ENCODE data around the gene ZBTB38. TPM values are rescaled to one million over a fixed set of nuclear protein-coding genes. Genes with fewer than 3 reads are reported as not detected.

The ZBTB38 gene, protein sequence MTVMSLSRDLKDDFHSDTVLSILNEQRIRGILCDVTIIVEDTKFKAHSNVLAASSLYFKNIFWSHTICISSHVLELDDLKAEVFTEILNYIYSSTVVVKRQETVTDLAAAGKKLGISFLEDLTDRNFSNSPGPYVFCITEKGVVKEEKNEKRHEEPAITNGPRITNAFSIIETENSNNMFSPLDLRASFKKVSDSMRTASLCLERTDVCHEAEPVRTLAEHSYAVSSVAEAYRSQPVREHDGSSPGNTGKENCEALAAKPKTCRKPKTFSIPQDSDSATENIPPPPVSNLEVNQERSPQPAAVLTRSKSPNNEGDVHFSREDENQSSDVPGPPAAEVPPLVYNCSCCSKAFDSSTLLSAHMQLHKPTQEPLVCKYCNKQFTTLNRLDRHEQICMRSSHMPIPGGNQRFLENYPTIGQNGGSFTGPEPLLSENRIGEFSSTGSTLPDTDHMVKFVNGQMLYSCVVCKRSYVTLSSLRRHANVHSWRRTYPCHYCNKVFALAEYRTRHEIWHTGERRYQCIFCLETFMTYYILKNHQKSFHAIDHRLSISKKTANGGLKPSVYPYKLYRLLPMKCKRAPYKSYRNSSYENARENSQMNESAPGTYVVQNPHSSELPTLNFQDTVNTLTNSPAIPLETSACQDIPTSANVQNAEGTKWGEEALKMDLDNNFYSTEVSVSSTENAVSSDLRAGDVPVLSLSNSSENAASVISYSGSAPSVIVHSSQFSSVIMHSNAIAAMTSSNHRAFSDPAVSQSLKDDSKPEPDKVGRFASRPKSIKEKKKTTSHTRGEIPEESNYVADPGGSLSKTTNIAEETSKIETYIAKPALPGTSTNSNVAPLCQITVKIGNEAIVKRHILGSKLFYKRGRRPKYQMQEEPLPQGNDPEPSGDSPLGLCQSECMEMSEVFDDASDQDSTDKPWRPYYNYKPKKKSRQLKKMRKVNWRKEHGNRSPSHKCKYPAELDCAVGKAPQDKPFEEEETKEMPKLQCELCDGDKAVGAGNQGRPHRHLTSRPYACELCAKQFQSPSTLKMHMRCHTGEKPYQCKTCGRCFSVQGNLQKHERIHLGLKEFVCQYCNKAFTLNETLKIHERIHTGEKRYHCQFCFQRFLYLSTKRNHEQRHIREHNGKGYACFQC (N-terminal part only)
- 113 TPM for total RNA-seq
- 8.6 TPM for polyA plus RNA-seq (ENCODE audit: insufficient read depth, low read depth, low replicate concordance)
- long read RNA-seq, donor 1, transcript ZBTB38-201 (1 exons, 3,588 nt), result major isoform, 14 of 25 reads
- long read RNA-seq, donor 1, transcript ZBTB38-211 (3 exons, 644 nt), result minor isoform, 8 of 25 reads
- long read RNA-seq, donor 1, partial matches to known transcripts, result 0 of 25 reads
- long read RNA-seq, donor 1, other reads (novel, unspliced or antisense), result 0 of 25 reads
- long read RNA-seq, donor 2, transcript ZBTB38-201 (1 exons, 3,588 nt), result major isoform, 11 of 12 reads
- long read RNA-seq, donor 2, partial matches to known transcripts, result 0 of 12 reads
- long read RNA-seq, donor 2, other reads (novel, unspliced or antisense), result 0 of 12 reads
- long read RNA-seq, donor 3, transcript ZBTB38-211 (3 exons, 644 nt), result minor isoform, 6 of 23 reads
- long read RNA-seq, donor 3, transcript ZBTB38-201 (1 exons, 3,588 nt), result major isoform, 17 of 23 reads
- long read RNA-seq, donor 3, partial matches to known transcripts, result 0 of 23 reads
- long read RNA-seq, donor 3, other reads (novel, unspliced or antisense), result 0 of 23 reads
- long read RNA-seq, donor 4, transcript ZBTB38-201 (1 exons, 3,588 nt), result major isoform, 9 of 12 reads
- long read RNA-seq, donor 4, partial matches to known transcripts, result 0 of 12 reads
- long read RNA-seq, donor 4, other reads (novel, unspliced or antisense), result 0 of 12 reads
- long read RNA-seq, donor 5, partial matches to known transcripts, result 0 of 3 reads
- long read RNA-seq, donor 5, other reads (novel, unspliced or antisense), result 0 of 3 reads
- long read RNA-seq, donor 6, transcript ZBTB38-201 (1 exons, 3,588 nt), result major isoform, 20 of 26 reads
- long read RNA-seq, donor 6, transcript ZBTB38-211 (3 exons, 644 nt), result minor isoform, 5 of 26 reads
- long read RNA-seq, donor 6, partial matches to known transcripts, result 0 of 26 reads
- long read RNA-seq, donor 6, other reads (novel, unspliced or antisense), result 0 of 26 reads
- long read RNA-seq, donor 7, transcript ZBTB38-201 (1 exons, 3,588 nt), result major isoform, 7 of 39 reads
- long read RNA-seq, donor 7, transcript ZBTB38-211 (3 exons, 644 nt), result minor isoform, 5 of 39 reads
- long read RNA-seq, donor 7, partial matches to known transcripts, result 4 of 39 reads
- long read RNA-seq, donor 7, other reads (novel, unspliced or antisense), result 21 of 39 reads
- long read RNA-seq, donor 8, transcript ZBTB38-201 (1 exons, 3,588 nt), result major isoform, 21 of 25 reads
- long read RNA-seq, donor 8, partial matches to known transcripts, result 0 of 25 reads
- long read RNA-seq, donor 8, other reads (novel, unspliced or antisense), result 0 of 25 reads
- long read RNA-seq, donor 9, transcript ZBTB38-201 (1 exons, 3,588 nt), result major isoform, 5 of 8 reads
- long read RNA-seq, donor 9, partial matches to known transcripts, result 0 of 8 reads
- long read RNA-seq, donor 9, other reads (novel, unspliced or antisense), result 0 of 8 reads
- long read RNA-seq, donor 10, transcript ZBTB38-211 (3 exons, 644 nt), result minor isoform, 5 of 16 reads
- long read RNA-seq, donor 10, transcript ZBTB38-201 (1 exons, 3,588 nt), result major isoform, 11 of 16 reads
- long read RNA-seq, donor 10, partial matches to known transcripts, result 0 of 16 reads
- long read RNA-seq, donor 10, other reads (novel, unspliced or antisense), result 0 of 16 reads

DNA sequence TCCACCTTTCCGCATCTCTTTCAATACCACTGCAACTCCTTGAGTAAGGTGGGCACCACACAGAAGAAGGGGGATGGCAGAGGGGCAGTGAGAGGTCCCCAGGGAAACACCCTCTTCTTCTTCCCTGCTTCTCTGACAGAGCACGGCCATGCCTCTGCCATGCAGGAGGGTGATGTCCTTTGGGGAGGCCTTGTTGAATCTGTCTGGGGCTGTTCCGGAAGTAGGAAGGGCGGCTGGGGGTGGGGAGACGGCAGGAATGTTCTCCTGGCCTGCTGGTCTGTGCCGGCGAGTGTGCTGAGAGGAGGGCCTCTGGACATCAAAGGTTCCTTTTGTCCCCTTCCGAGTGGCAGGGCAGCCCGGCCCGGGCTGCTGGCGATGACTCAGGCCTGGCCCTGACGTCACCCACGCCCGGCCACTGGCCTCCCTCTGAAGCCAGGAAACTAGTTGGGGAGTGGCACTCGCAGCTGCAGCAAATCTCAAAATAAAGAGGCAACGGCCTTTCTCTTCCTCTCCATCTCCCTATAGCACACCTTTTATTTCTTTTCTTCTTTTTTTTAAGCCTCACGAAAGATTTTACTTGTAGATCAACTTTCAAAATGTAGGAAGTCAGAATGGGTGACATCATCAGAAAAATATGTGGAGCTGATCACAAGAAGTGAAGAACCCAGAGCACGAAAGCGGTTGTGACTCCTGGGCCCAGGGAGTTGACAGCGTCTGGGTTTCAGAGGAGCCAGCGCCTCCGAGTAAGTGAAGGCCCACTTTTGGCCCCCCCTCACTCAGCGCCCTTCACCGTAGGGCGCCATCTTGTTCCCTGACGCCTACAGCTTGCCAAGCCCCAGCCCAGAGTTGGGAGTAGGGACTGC lies at the start of gene ZBTB38:
Gene ZBTB38, plus strand, starts transcription at position 443 of the 863 bp plus-strand sequence. CDS start 73,885 bp downstream, outside the sequence.
- Histone ChIP-seq H3K4me1 (ENCODE audit: control insufficient read depth in 2 of 3, insufficient read depth in 2 of 3, low read depth in 1 of 3, low read length in 3 of 3) (peaks cover 3 to 11% (median 8%) of the 10 kb centered on the region in 3 donors), H3K9me3 (ENCODE audit: control insufficient read depth in 2 of 3, insufficient read depth in 1 of 3, low read length in 3 of 3) (no peaks in the 10 kb centered on the region), H3K4me3 (ENCODE audit: low read length in 3 of 3) (peak within 1 kb of the TSS in 2 of 3 donors; percentile 33 to 40), H3K27ac (ENCODE audit: low read depth in 2 of 2, low read length in 2 of 2) (peak within 1 kb of the TSS; percentile 91 to 94), H3K36me3 (ENCODE audit: control insufficient read depth in 2 of 3, insufficient read depth in 3 of 3, low read length in 3 of 3) (peaks cover 0 to 2% (median 0%) of the 10 kb centered on the region in 3 donors), H3K9ac (ENCODE audit: low read length in 3 of 3) (peak within 1 kb of the TSS in 2 of 3 donors; percentile 2 to 8), H3K27me3 (ENCODE audit: control insufficient read depth, insufficient read depth, low read length) (no peaks in the 10 kb centered on the region)
- intact Hi-C loops (cut with DNase I), result no loop called here
- TF ChIP-seq, protein P1, sequence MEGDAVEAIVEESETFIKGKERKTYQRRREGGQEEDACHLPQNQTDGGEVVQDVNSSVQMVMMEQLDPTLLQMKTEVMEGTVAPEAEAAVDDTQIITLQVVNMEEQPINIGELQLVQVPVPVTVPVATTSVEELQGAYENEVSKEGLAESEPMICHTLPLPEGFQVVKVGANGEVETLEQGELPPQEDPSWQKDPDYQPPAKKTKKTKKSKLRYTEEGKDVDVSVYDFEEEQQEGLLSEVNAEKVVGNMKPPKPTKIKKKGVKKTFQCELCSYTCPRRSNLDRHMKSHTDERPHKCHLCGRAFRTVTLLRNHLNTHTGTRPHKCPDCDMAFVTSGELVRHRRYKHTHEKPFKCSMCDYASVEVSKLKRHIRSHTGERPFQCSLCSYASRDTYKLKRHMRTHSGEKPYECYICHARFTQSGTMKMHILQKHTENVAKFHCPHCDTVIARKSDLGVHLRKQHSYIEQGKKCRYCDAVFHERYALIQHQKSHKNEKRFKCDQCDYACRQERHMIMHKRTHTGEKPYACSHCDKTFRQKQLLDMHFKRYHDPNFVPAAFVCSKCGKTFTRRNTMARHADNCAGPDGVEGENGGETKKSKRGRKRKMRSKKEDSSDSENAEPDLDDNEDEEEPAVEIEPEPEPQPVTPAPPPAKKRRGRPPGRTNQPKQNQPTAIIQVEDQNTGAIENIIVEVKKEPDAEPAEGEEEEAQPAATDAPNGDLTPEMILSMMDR (IDR thresholded peaks at IDR 0.05; ENCODE audit: borderline replicate concordance, extremely low read depth, insufficient read depth), result no peak
- DNase-seq, result peak; percentile 74 to 98 (median 87)
- FAIRE-seq, result no peak

DNA sequence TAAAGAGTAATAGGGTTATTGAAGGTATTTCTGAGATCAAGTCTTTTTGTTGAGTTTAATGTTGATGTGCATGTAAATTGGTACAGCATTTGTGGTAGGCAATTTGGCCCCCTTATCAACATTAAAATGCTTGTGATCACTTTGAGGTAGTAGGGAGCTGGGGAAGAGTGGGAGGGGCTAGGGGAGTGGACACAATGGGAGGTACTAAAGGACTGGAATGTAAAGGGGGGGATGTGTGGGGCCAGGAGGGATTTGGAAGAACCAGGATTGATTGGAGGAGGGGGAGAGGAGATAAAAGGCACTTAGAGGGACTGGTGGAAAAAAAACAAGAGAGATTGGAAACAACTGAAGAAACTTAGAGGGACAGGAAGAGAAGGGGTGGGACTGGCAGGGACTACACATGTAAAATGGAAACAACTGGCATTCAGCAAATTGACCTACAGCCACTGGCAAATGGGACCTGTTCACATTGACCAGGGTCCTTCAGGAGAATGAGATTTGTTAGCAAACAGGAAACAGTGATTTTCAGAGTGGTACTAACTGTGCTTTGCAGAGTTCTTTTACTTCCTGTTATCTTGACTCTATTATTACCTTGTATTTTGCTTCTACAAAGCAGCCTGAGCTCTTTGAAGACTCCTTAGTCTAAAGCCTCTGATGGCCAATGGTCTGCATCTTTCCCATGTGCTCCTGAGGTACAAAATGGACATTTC lies 47.8 kb upstream of the ZBTB38 start:
- H3K9ac ChIP-seq (ENCODE audit: low read length in 3 of 3), result no peak overlapping the region
- TF ChIP-seq, protein P1 (IDR thresholded peaks at IDR 0.05; ENCODE audit: borderline replicate concordance, extremely low read depth, insufficient read depth), result no peak
- no peaks in the 10 kb centered on the region for H3K27me3 ChIP-seq (ENCODE audit: control insufficient read depth, insufficient read depth, low read length)
- no peak overlapping the region for H3K27ac ChIP-seq (ENCODE audit: low read depth in 2 of 2, low read length in 2 of 2)
- DNase-seq, result no peak
- H3K4me1 ChIP-seq (ENCODE audit: control insufficient read depth in 2 of 3, insufficient read depth in 2 of 3, low read depth in 1 of 3, low read length in 3 of 3), result peaks cover 0 to 10% (median 5%) of the 10 kb centered on the region in 3 donors
- no peaks in the 10 kb centered on the region for H3K9me3 ChIP-seq (ENCODE audit: control insufficient read depth in 2 of 3, insufficient read depth in 1 of 3, low read length in 3 of 3)
- H3K36me3 ChIP-seq (ENCODE audit: control insufficient read depth in 2 of 3, insufficient read depth in 3 of 3, low read length in 3 of 3), result no peaks in the 10 kb centered on the region
- no peak for FAIRE-seq
- H3K4me3 ChIP-seq (ENCODE audit: low read length in 3 of 3), result no peak overlapping the region
- intact Hi-C loops (cut with DNase I), result no loop called here
